ENCODE data around the gene HYCC1. TPM values are rescaled to one million over a fixed set of nuclear protein-coding genes. Genes with fewer than 3 reads are reported as not detected.

Gene HYCC1
- polyA plus RNA-seq, 3 donors: 4.7 to 12.7 (median 12.1) TPM

DNA sequence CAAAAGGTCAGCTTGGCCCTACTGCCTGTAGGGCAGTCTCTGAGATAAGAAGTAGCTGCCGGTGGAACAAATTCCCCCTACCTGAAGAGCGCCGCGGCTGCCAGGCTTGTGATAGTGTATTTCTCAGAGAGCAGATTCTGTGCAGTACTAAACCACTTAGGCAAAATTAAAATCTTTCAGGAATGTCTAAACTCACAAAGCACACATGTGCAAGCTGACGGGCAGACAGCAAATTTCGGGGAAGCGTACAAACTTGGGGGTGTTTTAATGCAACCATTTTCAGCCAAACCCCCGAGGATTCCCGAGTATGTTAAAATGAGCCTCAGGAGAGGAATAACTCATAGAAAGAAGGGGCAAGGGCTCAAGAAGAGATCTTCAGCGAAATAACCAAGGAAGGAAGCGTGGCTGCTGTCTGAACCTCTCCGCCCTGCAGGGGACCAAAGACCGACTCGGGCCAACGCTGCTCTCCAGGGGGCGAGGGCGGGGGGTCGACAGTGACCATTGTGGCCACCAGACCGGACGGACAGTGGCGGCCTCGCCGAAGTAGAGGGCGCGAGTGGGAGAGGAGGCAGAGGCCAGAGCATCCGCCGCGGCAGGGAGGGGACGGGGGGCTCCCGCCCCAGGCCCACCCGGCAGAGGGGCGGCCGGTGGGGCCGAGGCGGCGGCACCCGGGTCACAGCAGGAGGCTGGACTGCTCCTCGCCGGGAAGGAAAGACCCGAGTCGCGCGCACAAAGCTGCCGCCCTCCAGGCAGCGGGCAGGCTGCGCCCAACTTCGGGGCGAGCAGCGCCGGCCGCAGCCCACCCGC, 819 bp downstream of the HYCC1 start:
- H4K20me1 ChIP-seq (ENCODE audit: insufficient read depth, low read length): peaks cover 33% of the 10 kb centered on the region
- Mint-ChIP-seq H3K9me3 (peaks cover 0 to 3% (median 0%) of the 10 kb centered on the region in 7 donors), H3K4me3 (no peak overlapping the region), H3K36me3 (no peaks in the 10 kb centered on the region), H3K27me3 (ENCODE audit: low read depth in 3 of 3) (peaks cover 0 to 4% (median 0%) of the 10 kb centered on the region in 3 donors), H3K27ac (no peak overlapping the region), H3K4me1 (peaks cover 26% of the 10 kb centered on the region)
- H3K9me3 ChIP-seq (replicated peaks in 1 of 2; ENCODE audit: control insufficient read depth in 1 of 2, insufficient read depth in 1 of 2, low read length in 2 of 2): no peaks in the 10 kb centered on the region
- peaks cover 54% of the 10 kb centered on the region for H3K79me2 ChIP-seq (ENCODE audit: insufficient read depth, low read length)
- peak overlapping the region; percentile 89 for H3K4me2 ChIP-seq (replicated peaks; ENCODE audit: extremely low read depth, low read length, poor library complexity, severe bottlenecking)
- TF ChIP-seq, protein P1, sequence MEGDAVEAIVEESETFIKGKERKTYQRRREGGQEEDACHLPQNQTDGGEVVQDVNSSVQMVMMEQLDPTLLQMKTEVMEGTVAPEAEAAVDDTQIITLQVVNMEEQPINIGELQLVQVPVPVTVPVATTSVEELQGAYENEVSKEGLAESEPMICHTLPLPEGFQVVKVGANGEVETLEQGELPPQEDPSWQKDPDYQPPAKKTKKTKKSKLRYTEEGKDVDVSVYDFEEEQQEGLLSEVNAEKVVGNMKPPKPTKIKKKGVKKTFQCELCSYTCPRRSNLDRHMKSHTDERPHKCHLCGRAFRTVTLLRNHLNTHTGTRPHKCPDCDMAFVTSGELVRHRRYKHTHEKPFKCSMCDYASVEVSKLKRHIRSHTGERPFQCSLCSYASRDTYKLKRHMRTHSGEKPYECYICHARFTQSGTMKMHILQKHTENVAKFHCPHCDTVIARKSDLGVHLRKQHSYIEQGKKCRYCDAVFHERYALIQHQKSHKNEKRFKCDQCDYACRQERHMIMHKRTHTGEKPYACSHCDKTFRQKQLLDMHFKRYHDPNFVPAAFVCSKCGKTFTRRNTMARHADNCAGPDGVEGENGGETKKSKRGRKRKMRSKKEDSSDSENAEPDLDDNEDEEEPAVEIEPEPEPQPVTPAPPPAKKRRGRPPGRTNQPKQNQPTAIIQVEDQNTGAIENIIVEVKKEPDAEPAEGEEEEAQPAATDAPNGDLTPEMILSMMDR (IDR thresholded peaks at IDR 0.05): peak; percentile 6
- peak overlapping the region; percentile 81 to 92 (median 89) for H3K4me3 ChIP-seq (replicated peaks in 1 of 3; ENCODE audit: low read depth in 2 of 3, low read length in 3 of 3)
- DNase-seq: no peak
- peak overlapping the region in 1 of 2 donors; percentile 77 for H3K27ac ChIP-seq (ENCODE audit: low read depth in 1 of 2, low read length in 2 of 2)
- peaks cover 57 to 71% of the 10 kb centered on the region in 2 donors for H3K4me1 ChIP-seq (ENCODE audit: control insufficient read depth in 1 of 2, insufficient read depth in 2 of 2, low read length in 2 of 2)
- no peaks in the 10 kb centered on the region for H3K27me3 ChIP-seq (ENCODE audit: control insufficient read depth in 2 of 2, insufficient read depth in 2 of 2, low read length in 2 of 2)
- H3K9ac ChIP-seq (ENCODE audit: insufficient read depth, low read length, poor library complexity, severe bottlenecking): peak overlapping the region; percentile 75
- intact Hi-C loops (cut with micrococcal nuclease): loop anchor here (2.0 to 10.0 kb wide), 3 partner anchors 44 to 448 kb away; no protein-coding TSS in a partner anchor
- no peaks in the 10 kb centered on the region for H3K36me3 ChIP-seq (replicated peaks in 1 of 2; ENCODE audit: control insufficient read depth in 1 of 2, insufficient read depth in 2 of 2, low read length in 2 of 2)
- peak overlapping the region; percentile 86 for H2AFZ ChIP-seq (ENCODE audit: insufficient read depth, low read depth, low read length, poor library complexity, severe bottlenecking)
- WGBS (ENCODE audit: insufficient coverage): under 1% methylated on average over 46 of the region's 52 CpGs

DNA sequence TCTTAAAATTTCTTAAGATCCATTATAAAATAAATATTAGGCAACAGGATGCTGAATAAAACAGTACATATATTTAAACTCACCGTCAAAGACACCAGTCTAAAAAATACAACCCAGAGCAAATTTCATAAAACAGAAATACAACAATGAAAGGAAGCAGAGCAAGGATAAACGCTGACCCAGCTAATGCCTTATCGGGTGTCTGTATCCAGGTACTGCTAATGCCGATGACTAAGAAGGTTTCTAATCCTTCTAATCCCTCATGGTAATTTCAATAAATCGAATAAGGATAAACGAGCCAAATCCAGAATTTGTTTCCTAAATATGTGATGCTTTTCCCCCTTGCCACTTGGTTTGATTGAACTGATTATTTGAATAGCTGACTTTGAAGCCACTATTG, 1.7 kb downstream of the HYCC1 start:
- DNase-seq: no peak
- Mint-ChIP-seq H3K9me3 (peaks cover 0 to 3% (median 0%) of the 10 kb centered on the region in 7 donors), H3K36me3 (no peaks in the 10 kb centered on the region), H3K27ac (no peak overlapping the region), H3K4me3 (no peak overlapping the region), H3K4me1 (peaks cover 19% of the 10 kb centered on the region), H3K27me3 (ENCODE audit: low read depth in 3 of 3) (peaks cover 0 to 4% (median 0%) of the 10 kb centered on the region in 3 donors)
- H3K27me3 ChIP-seq (ENCODE audit: control insufficient read depth in 2 of 2, insufficient read depth in 2 of 2, low read length in 2 of 2): no peaks in the 10 kb centered on the region
- no peaks in the 10 kb centered on the region for H3K9me3 ChIP-seq (replicated peaks in 1 of 2; ENCODE audit: control insufficient read depth in 1 of 2, insufficient read depth in 1 of 2, low read length in 2 of 2)
- H3K79me2 ChIP-seq (ENCODE audit: insufficient read depth, low read length): peaks cover 63% of the 10 kb centered on the region
- TF ChIP-seq, protein P1 (IDR thresholded peaks at IDR 0.05): no peak
- no peaks in the 10 kb centered on the region for H3K36me3 ChIP-seq (replicated peaks in 1 of 2; ENCODE audit: control insufficient read depth in 1 of 2, insufficient read depth in 2 of 2, low read length in 2 of 2)
- intact Hi-C loops (cut with micrococcal nuclease): loop anchor here (2.0 to 10.0 kb wide), 3 partner anchors 45 to 447 kb away; no protein-coding TSS in a partner anchor
- peaks cover 48 to 61% of the 10 kb centered on the region in 2 donors for H3K4me1 ChIP-seq (ENCODE audit: control insufficient read depth in 1 of 2, insufficient read depth in 2 of 2, low read length in 2 of 2)
- no CpG with 5 or more reads among the region's 6 CpGs for WGBS (ENCODE audit: insufficient coverage)
- H3K27ac ChIP-seq (ENCODE audit: low read depth in 1 of 2, low read length in 2 of 2): no peak overlapping the region
- H3K9ac ChIP-seq (ENCODE audit: insufficient read depth, low read length, poor library complexity, severe bottlenecking): no peak overlapping the region
- peaks cover 40% of the 10 kb centered on the region for H4K20me1 ChIP-seq (ENCODE audit: insufficient read depth, low read length)
- peak overlapping the region in 2 of 3 experiments; percentile 81 to 92 for H3K4me3 ChIP-seq (replicated peaks in 1 of 3; ENCODE audit: low read depth in 2 of 3, low read length in 3 of 3)
- peak overlapping the region; percentile 89 for H3K4me2 ChIP-seq (replicated peaks; ENCODE audit: extremely low read depth, low read length, poor library complexity, severe bottlenecking)
- no peak overlapping the region for H2AFZ ChIP-seq (ENCODE audit: insufficient read depth, low read depth, low read length, poor library complexity, severe bottlenecking)

All from CD14-positive monocyte (primary cell).